ENCODE measurements around the gene HOXC9. TPM values are rescaled to one million over a fixed set of nuclear protein-coding genes. Genes with fewer than 3 reads are reported as not detected.

The HOXC9 gene
- polyA plus RNA-seq, result not detected

GRCh38 chr12:54000116-54001114 is at the start of gene HOXC9:
HOXC9 (plus strand) TSS chr12:54000161; CDS start chr12:54000189, 28 bp downstream.
- Mint-ChIP-seq H3K27me3 (ENCODE audit: low read depth in 3 of 3) (peaks cover 62 to 82% (median 77%) of the 10 kb centered on the region in 3 donors), H3K4me3 (peak within 1 kb of the TSS in 4 of 5 donors; percentile 15 to 65 (median 42)), H3K27ac (no peak within 1 kb of the TSS), H3K36me3 (peaks cover 0 to under 1% (median 0%) of the 10 kb centered on the region in 3 donors), H3K9me3 (peaks cover 0 to 5% (median 0%) of the 10 kb centered on the region in 6 donors), H3K4me1 (peaks cover 21 to 23% of the 10 kb centered on the region in 2 donors)
- no peak for DNase-seq

- peaks cover 0 to 2% (median 0%) of the 10 kb centered on the region in 3 donors for H3K36me3 Mint-ChIP-seq
- no peak overlapping the region for H3K27ac Mint-ChIP-seq
- H3K9me3 Mint-ChIP-seq, result peaks cover 0 to 8% (median 0%) of the 10 kb centered on the region in 6 donors
- no peaks in the 10 kb centered on the region for H3K4me1 Mint-ChIP-seq
- H3K27me3 Mint-ChIP-seq (ENCODE audit: low read depth in 3 of 3), result peaks cover 60 to 70% (median 69%) of the 10 kb centered on the region in 3 donors
- no peak for DNase-seq
- peak overlapping the region in 1 of 5 donors; percentile 20 for H3K4me3 Mint-ChIP-seq
Observed at GRCh38 chr12:53950437-53950773, 49.6 kb upstream of the HOXC9 start.

- Mint-ChIP-seq H3K27me3 (ENCODE audit: low read depth in 3 of 3) (peaks cover 61 to 71% (median 71%) of the 10 kb centered on the region in 3 donors), H3K36me3 (peaks cover 0 to 2% (median 0%) of the 10 kb centered on the region in 3 donors), H3K4me1 (peaks cover 3 to 5% of the 10 kb centered on the region in 2 donors), H3K27ac (peak overlapping the region in 1 of 6 donors; percentile 30), H3K4me3 (peak overlapping the region in 2 of 5 donors; percentile 18 to 48), H3K9me3 (peaks cover 0 to 8% (median 0%) of the 10 kb centered on the region in 6 donors)
- no peak for DNase-seq
Observed at GRCh38 chr12:53950789-53951576, 49.0 kb upstream of the HOXC9 start.

DNA sequence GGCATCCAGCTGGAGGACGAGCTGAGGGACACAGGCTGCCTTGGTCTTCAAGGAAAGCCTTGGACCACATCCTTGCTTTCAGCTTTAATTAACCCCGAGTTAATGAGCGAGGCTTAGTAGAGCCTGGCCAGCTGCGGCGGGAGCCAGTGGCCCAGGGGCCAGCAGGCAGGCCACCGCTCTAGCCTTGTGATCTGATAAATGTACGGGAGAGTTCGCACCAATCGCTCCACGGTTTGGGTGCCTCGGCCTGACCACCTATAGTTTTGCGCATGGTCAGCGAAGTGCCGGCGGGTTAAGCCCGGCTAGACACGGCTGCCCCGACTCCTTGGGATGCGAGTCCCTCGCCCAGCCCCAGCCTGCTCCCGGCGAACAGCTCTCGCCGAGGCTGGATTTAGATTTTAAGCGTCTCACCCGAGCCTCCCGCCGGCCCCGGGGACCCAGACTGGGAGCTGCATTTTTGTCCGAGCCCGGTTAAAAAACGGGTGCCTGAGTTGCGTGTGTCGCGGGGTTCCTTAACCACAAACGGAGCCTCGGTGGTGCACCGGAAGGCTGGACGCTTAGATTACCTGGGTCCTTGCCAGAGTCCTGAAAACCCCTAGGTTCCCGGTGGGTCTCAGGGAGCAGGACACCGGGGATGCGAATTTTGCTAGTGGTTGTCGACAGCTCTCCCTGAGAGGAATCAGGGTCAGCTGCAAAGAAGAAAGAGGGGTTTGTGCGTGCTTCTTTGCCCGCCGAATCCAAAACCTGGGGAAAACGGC is 48.2 kb upstream of the HOXC9 start:
- Mint-ChIP-seq H3K27ac (peak overlapping the region in 1 of 6 donors; percentile 30), H3K27me3 (ENCODE audit: low read depth in 3 of 3) (peaks cover 63 to 78% (median 73%) of the 10 kb centered on the region in 3 donors), H3K4me3 (peak overlapping the region in 1 of 5 donors; percentile 48), H3K36me3 (peaks cover 0 to 2% (median 0%) of the 10 kb centered on the region in 3 donors), H3K4me1 (peaks cover 10 to 12% of the 10 kb centered on the region in 2 donors), H3K9me3 (peaks cover 0 to 11% (median 0%) of the 10 kb centered on the region in 6 donors)
- DNase-seq, result no peak

DNA sequence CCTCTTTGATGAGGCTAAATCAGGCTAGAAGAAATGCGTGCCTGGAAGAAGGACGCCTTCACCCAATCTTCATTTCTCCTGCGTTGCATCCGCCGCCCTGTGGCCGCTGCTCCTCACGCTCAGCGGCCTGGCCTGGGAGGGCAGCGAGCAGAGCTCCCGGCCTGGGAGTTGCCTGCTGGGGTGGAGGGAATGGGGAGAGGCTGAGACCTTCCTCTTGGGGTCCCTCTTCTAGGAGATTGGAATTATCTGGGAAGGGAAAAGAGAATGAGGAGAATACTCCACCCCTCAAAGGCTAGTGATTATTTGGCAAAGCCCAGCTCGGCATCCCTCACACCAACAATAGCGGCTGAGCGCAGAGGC is 47.6 kb upstream of the HOXC9 start:
- peaks cover 0 to 2% (median 0%) of the 10 kb centered on the region in 3 donors for H3K36me3 Mint-ChIP-seq
- peaks cover 15 to 16% of the 10 kb centered on the region in 2 donors for H3K4me1 Mint-ChIP-seq
- no peak for DNase-seq
- peak overlapping the region in 1 of 5 donors; percentile 20 for H3K4me3 Mint-ChIP-seq
- peaks cover 0 to 13% (median 0%) of the 10 kb centered on the region in 6 donors for H3K9me3 Mint-ChIP-seq
- H3K27me3 Mint-ChIP-seq (ENCODE audit: low read depth in 3 of 3), result peaks cover 68 to 82% (median 79%) of the 10 kb centered on the region in 3 donors
- peak overlapping the region in 1 of 6 donors; percentile 73 for H3K27ac Mint-ChIP-seq

- Mint-ChIP-seq H3K27me3 (ENCODE audit: low read depth in 3 of 3) (peaks cover 66 to 85% (median 79%) of the 10 kb centered on the region in 3 donors), H3K36me3 (peaks cover 0 to 2% (median under 1%) of the 10 kb centered on the region in 3 donors), H3K27ac (peak overlapping the region in 1 of 6 donors; percentile 73), H3K4me1 (peaks cover 15 to 16% of the 10 kb centered on the region in 2 donors), H3K4me3 (peak overlapping the region in 1 of 5 donors; percentile 54), H3K9me3 (peaks cover 0 to 13% (median 0%) of the 10 kb centered on the region in 6 donors)
- DNase-seq, result no peak
Observed at GRCh38 chr12:53952871-53953734, 46.9 kb upstream of the HOXC9 start.

- Mint-ChIP-seq H3K9me3 (peaks cover 0 to 11% (median 0%) of the 10 kb centered on the region in 6 donors), H3K4me1 (peaks cover 15 to 16% of the 10 kb centered on the region in 2 donors)
Observed at GRCh38 chr12:53953831-53954693, 45.9 kb upstream of the HOXC9 start.

DNA sequence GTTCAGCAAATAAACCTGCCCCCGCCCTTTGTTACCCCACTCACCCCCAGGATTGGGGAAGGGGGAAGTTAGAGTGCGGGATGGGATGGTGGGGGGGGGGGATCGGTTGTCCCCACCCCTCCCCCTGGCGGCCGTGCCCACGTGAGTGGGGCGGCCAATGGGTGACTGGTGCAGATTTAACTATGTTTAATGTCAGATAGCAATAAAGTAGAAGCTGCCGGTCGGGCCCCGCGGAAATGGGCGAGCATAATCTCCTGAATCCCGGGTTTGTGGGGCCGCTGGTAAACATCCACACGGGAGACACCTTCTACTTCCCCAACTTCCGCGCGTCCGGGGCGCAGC is 45.3 kb upstream of the HOXC9 start, which contains the start of gene HOXC12:
HOXC12 (plus strand) TSS at position 210 of the 342 bp plus-strand sequence; CDS start at position 237, 27 bp downstream.
- DNase-seq, result no peak
- peak within 1 kb of the TSS in 3 of 5 donors; percentile 12 to 41 (median 41) for H3K4me3 Mint-ChIP-seq
- H3K4me1 Mint-ChIP-seq, result peaks cover 15 to 16% of the 10 kb centered on the region in 2 donors
- peaks cover 73 to 85% (median 74%) of the 10 kb centered on the region in 3 donors for H3K27me3 Mint-ChIP-seq (ENCODE audit: low read depth in 3 of 3)
- peak within 1 kb of the TSS in 1 of 6 donors; percentile 73 for H3K27ac Mint-ChIP-seq
- H3K36me3 Mint-ChIP-seq, result peaks cover 0 to 7% (median 2%) of the 10 kb centered on the region in 3 donors
- peaks cover 0 to 12% (median 0%) of the 10 kb centered on the region in 6 donors for H3K9me3 Mint-ChIP-seq

More at GRCh38 chr12:53953831-53954693, 45.9 kb upstream of the HOXC9 start:
- DNase-seq, result no peak
- peaks cover 0 to 7% (median 2%) of the 10 kb centered on the region in 3 donors for H3K36me3 Mint-ChIP-seq
- H3K4me3 Mint-ChIP-seq, result peak overlapping the region in 1 of 5 donors; percentile 54
- H3K27ac Mint-ChIP-seq, result peak overlapping the region in 1 of 6 donors; percentile 73
- peaks cover 71 to 81% (median 76%) of the 10 kb centered on the region in 3 donors for H3K27me3 Mint-ChIP-seq (ENCODE audit: low read depth in 3 of 3)

GRCh38 chr12:53955036-53955775 is 44.8 kb upstream of the HOXC9 start:
- peaks cover 70 to 85% (median 75%) of the 10 kb centered on the region in 3 donors for H3K27me3 Mint-ChIP-seq (ENCODE audit: low read depth in 3 of 3)
- peak overlapping the region in 1 of 6 donors; percentile 4 for H3K27ac Mint-ChIP-seq
- peaks cover 0 to 7% (median 2%) of the 10 kb centered on the region in 3 donors for H3K36me3 Mint-ChIP-seq
- H3K4me1 Mint-ChIP-seq, result peaks cover 15 to 21% of the 10 kb centered on the region in 2 donors
- H3K9me3 Mint-ChIP-seq, result peaks cover 0 to 14% (median 0%) of the 10 kb centered on the region in 6 donors
- peak overlapping the region in 1 of 5 donors; percentile 41 for H3K4me3 Mint-ChIP-seq
- DNase-seq, result no peak

- Mint-ChIP-seq H3K27me3 (ENCODE audit: low read depth in 3 of 3) (peaks cover 69 to 87% (median 76%) of the 10 kb centered on the region in 3 donors), H3K9me3 (peaks cover 0 to 18% (median 0%) of the 10 kb centered on the region in 6 donors), H3K27ac (peak overlapping the region in 1 of 6 donors; percentile 4), H3K4me1 (peaks cover 20 to 27% of the 10 kb centered on the region in 2 donors), H3K4me3 (peak overlapping the region in 4 of 5 donors; percentile 12 to 48 (median 41)), H3K36me3 (peaks cover 0 to 7% (median 2%) of the 10 kb centered on the region in 3 donors)
- DNase-seq, result no peak
Observed at GRCh38 chr12:53955776-53956250, 44.1 kb upstream of the HOXC9 start.

Data from immature natural killer cell (primary cell).